Head of caudate nucleus (tissue), 42 donors: ENCODE data around the gene FNBP1.

Experiments used
- DNase-seq, 42 donors: peaks; one replicate each; pipeline versions ENCODE4 v3.0.0 to v3.0.0-alpha.2; 2020 to 2021; ENCODE audit warnings: mixed read lengths in 7 of 42
- intact Hi-C: fragments of 100-400 bp; cut with DNase I; formaldehyde crosslinking; loops from one replicate; pipeline ENCODE4 v1.15.0; 2022

FNBP1 gene

GRCh38 chr9:130050462-130050861, 7.5 kb upstream of the FNBP1 start:
- intact Hi-C loops: no loop called here
- peak in 1 of 42 donors; percentile 3 for DNase-seq

- intact Hi-C loops: no loop called here
- peak in 1 of 42 donors; percentile 36 for DNase-seq
Observed at GRCh38 chr9:130049431-130050210, 6.6 kb upstream of the FNBP1 start.

GRCh38 chr9:130045725-130046450, 2.9 kb upstream of the FNBP1 start:
- intact Hi-C loops: no loop called here

GRCh38 chr9:130043654-130044623, 950 bp upstream of the FNBP1 start:
- peak in 18 of 42 donors; percentile 17 to 64 (median 40) for DNase-seq
- intact Hi-C loops: loop anchor here (5.0 kb wide), 1 partner anchor 157 kb away; no protein-coding TSS in a partner anchor

More at GRCh38 chr9:130045725-130046450, 2.9 kb upstream of the FNBP1 start:
- DNase-seq: peak in 1 of 42 donors; percentile 5

GRCh38 chr9:130042406-130042884, 544 bp downstream of the FNBP1 start:
- intact Hi-C loops: loop anchor here (5.0 kb wide), 1 partner anchor 155 kb away; no protein-coding TSS in a partner anchor

GRCh38 chr9:130041648-130042405, 1.2 kb downstream of the FNBP1 start:
- intact Hi-C loops: loop anchor here (5.0 kb wide), 1 partner anchor 155 kb away; no protein-coding TSS in a partner anchor

More at GRCh38 chr9:130042406-130042884, 544 bp downstream of the FNBP1 start:
- peak in 32 of 42 donors; percentile 20 to 72 (median 40) for DNase-seq

GRCh38 chr9:130040984-130041647, 1.9 kb downstream of the FNBP1 start:
- intact Hi-C loops: loop anchor here (5.0 kb wide), 1 partner anchor 154 kb away; no protein-coding TSS in a partner anchor
- peak in 1 of 42 donors; percentile 32 for DNase-seq

More at GRCh38 chr9:130041648-130042405, 1.2 kb downstream of the FNBP1 start:
- DNase-seq: peak in 35 of 42 donors; percentile 12 to 79 (median 44)

- intact Hi-C loops: loop anchor here (5.0 kb wide), 1 partner anchor 152 kb away; no protein-coding TSS in a partner anchor
- DNase-seq: peak in 19 of 42 donors; percentile 14 to 79 (median 43)
Observed at GRCh38 chr9:130039528-130040147, 3.4 kb downstream of the FNBP1 start.

GRCh38 chr9:130036099-130036498, 6.9 kb downstream of the FNBP1 start:
- no peak for DNase-seq
- intact Hi-C loops: no loop called here

- DNase-seq: peak in 3 of 42 donors; percentile 25 to 54 (median 38)
- intact Hi-C loops: no loop called here
Observed at GRCh38 chr9:130034570-130034969, 8.4 kb downstream of the FNBP1 start.

GRCh38 chr9:130030651-130031127, 12.3 kb downstream of the FNBP1 start:
- peak in 1 of 42 donors; percentile 15 for DNase-seq
- intact Hi-C loops: no loop called here

- intact Hi-C loops: no loop called here
- DNase-seq: peak in 1 of 42 donors; percentile 29
Observed at GRCh38 chr9:130029223-130029973, 13.6 kb downstream of the FNBP1 start.

- intact Hi-C loops: no loop called here
- no peak for DNase-seq
Observed at GRCh38 chr9:130028493-130029222, 14.3 kb downstream of the FNBP1 start.

GRCh38 chr9:130027533-130028365, 15.2 kb downstream of the FNBP1 start:
- no peak for DNase-seq
- intact Hi-C loops: no loop called here
